IMR-90 (cell line): ENCODE measurements around the gene CREB5. TPM values are rescaled to one million over a fixed set of nuclear protein-coding genes. Genes with fewer than 3 reads are reported as not detected.

Experiments
- ATAC-seq: fragments of 200-7000 bp; cut with Tn5 transposase; 2 replicates; pipeline ENCODE4 v1.9.1; 2020; ENCODE audit warnings: low read depth, mild to moderate bottlenecking, moderate library complexity
- BruUV-seq: library from RNA; stranded (reverse); fragments of 400-500 nt; replicated peaks from 2 replicates; lab custom pipeline; 2021; lab: Mats Ljungman, UMichigan
- CTCF ChIA-PET: fragments of 300-600 bp; formaldehyde crosslinking; extraction: SDS; loops from one replicate; lab custom pipeline; 2021; ENCODE audit warnings: antibody characterized with exemption; lab: Yijun Ruan, JAX
- POLR2A ChIA-PET: fragments of 300-600 bp; sonication (Branson Sonifier 250); formaldehyde crosslinking; loops from one replicate; lab custom pipeline; 2022; ENCODE audit warnings: antibody characterized with exemption; ENCODE audit not compliant: unreplicated experiment; lab: Charles Lee
- DNase-seq: peaks from one replicate; pipeline ENCODE4 v3.0.0; 2013
- H2AFZ ChIP-seq: replicated peaks from 2 replicates; pipeline ENCODE3; 2013; ENCODE audit warnings: low read length, mild to moderate bottlenecking; ENCODE audit not compliant: poor library complexity
- H2AK5ac ChIP-seq: 2 replicates; pipeline ENCODE4 v1.6.1; 2013; ENCODE audit warnings: low read depth, low read length, inconsistent platforms
- H2AK9ac ChIP-seq: replicated peaks from 2 replicates; pipeline ENCODE3; 2013; ENCODE audit warnings: mild to moderate bottlenecking, low read depth, low read length, moderate library complexity; ENCODE audit not compliant: poor library complexity
- H2BK120ac ChIP-seq: 2 replicates; pipeline ENCODE4 v1.6.1; 2013; ENCODE audit warnings: low read depth, low read length, inconsistent platforms
- H2BK15ac ChIP-seq: 3 replicates; pipeline ENCODE4 v1.6.1; 2013; ENCODE audit warnings: low read depth, low read length, inconsistent platforms
- H2BK20ac ChIP-seq: 2 replicates; pipeline ENCODE4 v1.6.1; 2013; ENCODE audit warnings: low read depth, mild to moderate bottlenecking, inconsistent platforms, low read length, moderate library complexity
- H2BK5ac ChIP-seq: 2 replicates; pipeline ENCODE4 v1.6.1; 2013; ENCODE audit warnings: mild to moderate bottlenecking, low read depth, low read length, inconsistent platforms; ENCODE audit not compliant: poor library complexity, severe bottlenecking
- H3K14ac ChIP-seq: replicated peaks from 2 replicates; pipeline ENCODE4 v1.6.1; 2013; ENCODE audit warnings: low read depth, low read length, inconsistent platforms
- H3K18ac ChIP-seq: 2 replicates; pipeline ENCODE4 v1.6.1; 2013; ENCODE audit warnings: low read depth, low read length, control low read depth
- H3K23ac ChIP-seq: 2 replicates; pipeline ENCODE4 v1.6.1; 2013; ENCODE audit warnings: low read depth, low read length, inconsistent platforms
- H3K27ac ChIP-seq: 2 replicates; pipeline ENCODE4 v1.5.1; 2013; ENCODE audit warnings: mild to moderate bottlenecking, control low read depth, low read length; ENCODE audit not compliant: insufficient read depth
- H3K27me3 ChIP-seq: 2 replicates; pipeline ENCODE4 v1.6.1; 2013; ENCODE audit warnings: low read length; ENCODE audit not compliant: control insufficient read depth, insufficient read depth
- H3K36me3 ChIP-seq: 2 replicates; pipeline ENCODE4 v1.6.1; 2013; ENCODE audit warnings: low read length, mixed read lengths; ENCODE audit not compliant: control insufficient read depth, insufficient read depth
- H3K4ac ChIP-seq: 2 replicates; pipeline ENCODE4 v1.6.1; 2013; ENCODE audit warnings: low read depth, low read length, inconsistent platforms
- H3K4me1 ChIP-seq: 2 replicates; pipeline ENCODE4 v1.6.1; 2013; ENCODE audit warnings: low read length, mixed read lengths; ENCODE audit not compliant: control insufficient read depth, insufficient read depth
- H3K4me2 ChIP-seq: 2 replicates; pipeline ENCODE4 v1.6.1; 2013; ENCODE audit warnings: low read depth, mild to moderate bottlenecking, control low read depth, low read length, moderate library complexity
- H3K4me3 ChIP-seq: 2 replicates; pipeline ENCODE4 v1.5.1; 2013; ENCODE audit warnings: low read depth, mild to moderate bottlenecking, control low read depth, low read length, moderate library complexity; ENCODE audit not compliant: insufficient read depth
- H3K56ac ChIP-seq: 2 replicates; pipeline ENCODE4 v1.6.1; 2013; ENCODE audit warnings: low read length, inconsistent platforms; ENCODE audit not compliant: insufficient read depth; ENCODE audit errors: extremely low read depth
- H3K79me1 ChIP-seq, 2 experiments: 2 replicates each; pipeline ENCODE4 v1.6.1; 2013; ENCODE audit warnings: low read length in 2 of 2, inconsistent platforms in 1 of 2, low read depth in 1 of 2
- H3K9ac ChIP-seq: 2 replicates; pipeline ENCODE4 v1.6.1; 2013; ENCODE audit warnings: low read depth, low read length, control low read depth
- H3K9me1 ChIP-seq: 2 replicates; pipeline ENCODE4 v1.6.1; 2013; ENCODE audit warnings: low read length, inconsistent platforms; ENCODE audit not compliant: insufficient read depth
- H3K9me3 ChIP-seq: 2 replicates; pipeline ENCODE4 v1.6.1; 2013; ENCODE audit warnings: low read length; ENCODE audit not compliant: control insufficient read depth, insufficient read depth
- H4K20me1 ChIP-seq: 2 replicates; pipeline ENCODE4 v1.6.1; 2013; ENCODE audit warnings: low read length, inconsistent platforms; ENCODE audit not compliant: insufficient read depth
- H4K5ac ChIP-seq: 2 replicates; pipeline ENCODE4 v1.6.1; 2013; ENCODE audit warnings: mild to moderate bottlenecking, low read depth, low read length, control low read depth
- H4K8ac ChIP-seq, 2 experiments: 2 replicates each; pipeline ENCODE4 v1.6.1; 2013; ENCODE audit warnings: low read depth in 2 of 2, low read length in 2 of 2, control low read depth in 1 of 2, inconsistent platforms in 1 of 2
- H4K91ac ChIP-seq: 2 replicates; pipeline ENCODE4 v1.6.1; 2013; ENCODE audit warnings: low read depth, low read length, inconsistent platforms; ENCODE audit not compliant: insufficient read depth
- BHLHE40 ChIP-seq: fragments of 150-350 bp; IDR thresholded peaks from 2 replicates; pipeline ENCODE4 v1.6.1; 2016; ENCODE audit warnings: mild to moderate bottlenecking, low read depth, low read length
- CHD1 ChIP-seq: IDR thresholded peaks from 2 replicates; pipeline ENCODE4 v1.6.1; 2012; ENCODE audit warnings: low read depth, low read length, improper control_type of control experiment
- FOS ChIP-seq: fragments of 150-350 bp; IDR thresholded peaks from 2 replicates; pipeline ENCODE4 v1.6.1; 2016; ENCODE audit warnings: low read depth, low read length
- MAFK ChIP-seq: IDR thresholded peaks from 2 replicates; pipeline ENCODE4 v1.6.1; 2012; ENCODE audit warnings: low read depth, low read length, improper control_type of control experiment
- MAZ ChIP-seq: IDR thresholded peaks from 2 replicates; pipeline ENCODE4 v1.6.1; 2012; ENCODE audit warnings: low read depth, mild to moderate bottlenecking, low read length, improper control_type of control experiment, moderate library complexity, borderline replicate concordance
- MXI1 ChIP-seq: IDR thresholded peaks from 2 replicates; pipeline ENCODE4 v1.6.1; 2012; ENCODE audit warnings: low read depth, mild to moderate bottlenecking, low read length, moderate library complexity, borderline replicate concordance
- NFE2L2 ChIP-seq: fragments of 150-350 bp; IDR thresholded peaks from 2 replicates; pipeline ENCODE4 v1.6.1; 2016; ENCODE audit warnings: low read depth, mild to moderate bottlenecking, low read length
- RAD21 ChIP-seq: IDR thresholded peaks from 2 replicates; pipeline ENCODE4 v1.6.1; 2012; ENCODE audit warnings: low read length, improper control_type of control experiment
- RCOR1 ChIP-seq: IDR thresholded peaks from 2 replicates; pipeline ENCODE4 v1.6.1; 2012; ENCODE audit warnings: mild to moderate bottlenecking, low read length, improper control_type of control experiment; ENCODE audit not compliant: insufficient replicate concordance
- RFX5 ChIP-seq: IDR thresholded peaks from 2 replicates; pipeline ENCODE4 v1.8.0; 2012; ENCODE audit warnings: low read depth, mild to moderate bottlenecking, low read length, moderate library complexity
- SMC3 ChIP-seq: fragments of 150-350 bp; IDR thresholded peaks from 2 replicates; pipeline ENCODE4 v1.6.1; 2016; ENCODE audit warnings: low read depth, mild to moderate bottlenecking, antibody characterized with exemption, low read length, moderate library complexity
- WGBS, 2 experiments: methylation state at CpG; one replicate each; pipeline versions ENCODE4 v1.1.5 to v1.1.7; 2013; ENCODE audit warnings: missing lambda C conversion rate in 2 of 2; ENCODE audit not compliant: insufficient read length in 1 of 2; ENCODE audit errors: extremely low coverage in 2 of 2; 5-methylcytosine and 5-hydroxymethylcytosine counted together
- dilution Hi-C: fragments of 300-500 bp; cut with HindIII; formaldehyde crosslinking; loops from one replicate; pipeline ENCODE4 v1.14.3; 2018; ENCODE audit warnings: low sequenced_read_pairs; ENCODE audit not compliant: unreplicated experiment
- in situ Hi-C: fragments of 300-500 bp; cut with MboI; formaldehyde crosslinking; loops from 3 replicates; pipeline ENCODE4 v1.14.3; 2019; ENCODE audit warnings: low sequenced_read_pairs, inconsistent platforms, mixed read lengths
- intact Hi-C: fragments of 100-400 bp; cut with micrococcal nuclease; formaldehyde crosslinking; loops from 2 replicates; pipeline ENCODE4 v1.10.0; 2022
- polyA plus RNA-seq, 3 experiments: library from polyadenylated mRNA; depleted of rRNA; stranded (reverse); fragments of >200 nt; gene quantifications; 2 replicates each; pipeline ENCODE4 v1.2.3, GENCODE V29; 2012; ENCODE audit warnings: low replicate concordance in 1 of 3
- total RNA-seq: library from RNA; depleted of rRNA; stranded (reverse); fragments of >200 nt; gene quantifications from 2 replicates; pipeline ENCODE4 v1.2.3, GENCODE V29; 2012
- TF ChIP-seq, protein P1 (sequence below): fragments of 150-350 bp; IDR thresholded peaks from 2 replicates; pipeline ENCODE4 v1.6.1; 2017; ENCODE audit warnings: mild to moderate bottlenecking, antibody characterized with exemption, low read length, low read depth
- TF ChIP-seq, protein P2 (sequence below): conservative IDR thresholded peaks from 2 replicates; pipeline ENCODE4 v1.5.1; 2012; ENCODE audit warnings: mild to moderate bottlenecking, low read depth, low read length, improper control_type of control experiment
- TF ChIP-seq, protein P3 (sequence below): fragments of 150-350 bp; IDR thresholded peaks from 2 replicates; pipeline ENCODE4 v1.6.1; 2016; ENCODE audit warnings: low read depth, mild to moderate bottlenecking, low read length, moderate library complexity, borderline replicate concordance

Gene CREB5
- total and polyA plus RNA-seq, 2 of the 4 experiments (the other 2 are of a cell fraction), result 7.3 to 13.1 TPM

DNA sequence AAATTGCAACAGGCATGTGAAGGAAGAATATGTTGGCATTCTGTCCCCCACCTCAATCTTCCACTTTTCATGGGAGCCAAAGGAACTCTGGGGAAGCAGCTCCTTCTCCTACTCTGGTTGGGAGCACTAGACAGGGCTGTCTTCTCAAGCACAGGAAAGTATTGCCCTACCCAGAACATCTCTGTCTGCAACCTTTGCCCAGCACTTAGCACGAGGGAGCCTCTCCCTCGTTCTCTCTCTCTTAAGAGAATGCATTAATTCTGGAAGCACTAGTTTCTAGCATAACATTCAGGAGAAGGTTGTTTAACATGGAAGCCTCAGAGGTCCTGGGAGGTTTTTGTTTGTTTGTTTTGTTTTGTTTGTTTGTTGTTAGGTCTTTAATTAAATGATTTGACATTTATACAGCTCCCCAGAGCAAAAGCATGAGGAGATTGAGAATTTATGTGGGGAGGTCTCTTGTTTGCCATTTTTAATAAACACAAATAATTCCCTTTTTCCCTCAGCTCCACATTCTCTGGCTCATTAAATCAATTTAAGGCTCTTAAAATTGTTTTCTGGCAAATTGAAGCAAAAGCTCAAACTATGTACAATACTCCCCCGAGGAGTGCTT lies 305.2 kb downstream of the CREB5 start:
- no peak overlapping the region for H2AK9ac ChIP-seq
- no peak overlapping the region for H3K9ac ChIP-seq
- no peaks in the 10 kb centered on the region for H3K9me1 ChIP-seq
- ChIA-PET CTCF (no interaction called here), POLR2A (interaction anchor here (0.6 kb wide), 1 partner anchor 44 kb away, joined by 4 read pairs; no protein-coding TSS in a partner anchor)
- intact Hi-C loops, result no loop called here
- peaks cover 2% of the 10 kb centered on the region; the same call in 1 of the 2 replicates for H3K36me3 ChIP-seq
- no peak overlapping the region for H3K23ac ChIP-seq
- H4K5ac ChIP-seq, result no peak overlapping the region
- no peak overlapping the region for H4K91ac ChIP-seq
- no peak overlapping the region for H3K4me2 ChIP-seq
- no peaks in the 10 kb centered on the region for H4K20me1 ChIP-seq
- H2BK120ac ChIP-seq, result no peak overlapping the region
- ATAC-seq (no peak), DNase-seq (no peak)
- H3K79me1 ChIP-seq, result no peaks in the 10 kb centered on the region
- no TSS peak for BruUV-seq
- TF ChIP-seq NFE2L2 (no peak), RFX5 (no peak), CHD1 (no peak), FOS (no peak), MAZ (no peak), MAFK (no peak), MXI1 (no peak), BHLHE40 (no peak), RAD21 (no peak), RCOR1 (no peak), SMC3 (no peak)
- TF ChIP-seq, protein P1, sequence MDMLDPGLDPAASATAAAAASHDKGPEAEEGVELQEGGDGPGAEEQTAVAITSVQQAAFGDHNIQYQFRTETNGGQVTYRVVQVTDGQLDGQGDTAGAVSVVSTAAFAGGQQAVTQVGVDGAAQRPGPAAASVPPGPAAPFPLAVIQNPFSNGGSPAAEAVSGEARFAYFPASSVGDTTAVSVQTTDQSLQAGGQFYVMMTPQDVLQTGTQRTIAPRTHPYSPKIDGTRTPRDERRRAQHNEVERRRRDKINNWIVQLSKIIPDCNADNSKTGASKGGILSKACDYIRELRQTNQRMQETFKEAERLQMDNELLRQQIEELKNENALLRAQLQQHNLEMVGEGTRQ, result no peak
- TF ChIP-seq, protein P2, sequence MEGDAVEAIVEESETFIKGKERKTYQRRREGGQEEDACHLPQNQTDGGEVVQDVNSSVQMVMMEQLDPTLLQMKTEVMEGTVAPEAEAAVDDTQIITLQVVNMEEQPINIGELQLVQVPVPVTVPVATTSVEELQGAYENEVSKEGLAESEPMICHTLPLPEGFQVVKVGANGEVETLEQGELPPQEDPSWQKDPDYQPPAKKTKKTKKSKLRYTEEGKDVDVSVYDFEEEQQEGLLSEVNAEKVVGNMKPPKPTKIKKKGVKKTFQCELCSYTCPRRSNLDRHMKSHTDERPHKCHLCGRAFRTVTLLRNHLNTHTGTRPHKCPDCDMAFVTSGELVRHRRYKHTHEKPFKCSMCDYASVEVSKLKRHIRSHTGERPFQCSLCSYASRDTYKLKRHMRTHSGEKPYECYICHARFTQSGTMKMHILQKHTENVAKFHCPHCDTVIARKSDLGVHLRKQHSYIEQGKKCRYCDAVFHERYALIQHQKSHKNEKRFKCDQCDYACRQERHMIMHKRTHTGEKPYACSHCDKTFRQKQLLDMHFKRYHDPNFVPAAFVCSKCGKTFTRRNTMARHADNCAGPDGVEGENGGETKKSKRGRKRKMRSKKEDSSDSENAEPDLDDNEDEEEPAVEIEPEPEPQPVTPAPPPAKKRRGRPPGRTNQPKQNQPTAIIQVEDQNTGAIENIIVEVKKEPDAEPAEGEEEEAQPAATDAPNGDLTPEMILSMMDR, result no peak
- TF ChIP-seq, protein P3, sequence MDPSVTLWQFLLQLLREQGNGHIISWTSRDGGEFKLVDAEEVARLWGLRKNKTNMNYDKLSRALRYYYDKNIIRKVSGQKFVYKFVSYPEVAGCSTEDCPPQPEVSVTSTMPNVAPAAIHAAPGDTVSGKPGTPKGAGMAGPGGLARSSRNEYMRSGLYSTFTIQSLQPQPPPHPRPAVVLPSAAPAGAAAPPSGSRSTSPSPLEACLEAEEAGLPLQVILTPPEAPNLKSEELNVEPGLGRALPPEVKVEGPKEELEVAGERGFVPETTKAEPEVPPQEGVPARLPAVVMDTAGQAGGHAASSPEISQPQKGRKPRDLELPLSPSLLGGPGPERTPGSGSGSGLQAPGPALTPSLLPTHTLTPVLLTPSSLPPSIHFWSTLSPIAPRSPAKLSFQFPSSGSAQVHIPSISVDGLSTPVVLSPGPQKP, result no peak
- dilution Hi-C loops, result no loop called here
- H2AFZ ChIP-seq, result no peak overlapping the region
- H3K4me1 ChIP-seq, result no peaks in the 10 kb centered on the region
- H2BK5ac ChIP-seq, result no peak overlapping the region
- no peaks in the 10 kb centered on the region for H3K27me3 ChIP-seq
- no peak overlapping the region for H2BK20ac ChIP-seq
- no peak overlapping the region for H2BK15ac ChIP-seq
- no CpG with 5 or more reads among the region's 3 CpGs for WGBS, 2 experiments
- no peak overlapping the region for H2AK5ac ChIP-seq
- no peak overlapping the region for H3K4me3 ChIP-seq
- no peak overlapping the region for H3K27ac ChIP-seq
- no peak overlapping the region for H3K14ac ChIP-seq
- no peak overlapping the region for H3K18ac ChIP-seq
- H4K8ac ChIP-seq, result no peak overlapping the region
- H3K4ac ChIP-seq, result no peak overlapping the region
- no peak overlapping the region for H3K56ac ChIP-seq
- in situ Hi-C loops, result no loop called here
- H3K9me3 ChIP-seq, result no peaks in the 10 kb centered on the region
